ENCODE measurements around the gene NTM.

The NTM gene

DNA sequence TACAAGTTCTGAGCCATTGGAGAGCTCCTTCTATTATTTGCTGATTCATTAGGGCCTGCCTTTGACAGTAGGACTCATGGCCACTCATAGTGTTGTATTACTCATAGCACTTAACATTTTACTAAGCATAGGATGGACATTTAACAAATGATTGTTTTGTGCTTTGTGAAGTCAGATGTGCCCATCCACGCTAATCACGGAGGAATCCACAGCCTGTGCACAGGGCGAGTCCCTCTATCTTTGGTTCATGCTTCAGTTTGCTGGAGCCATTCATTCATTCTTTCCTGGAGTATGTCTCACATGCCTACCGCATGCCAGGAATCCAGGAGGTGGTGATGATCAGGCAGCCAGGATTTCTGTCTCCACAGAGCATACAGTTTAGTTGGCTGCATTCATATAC, 254.1 kb downstream of the NTM start:
- no CpG with 5 or more reads among the region's 4 CpGs for WGBS (ENCODE audit: extremely low coverage, insufficient coverage, low lambda C conversion rate)
- H2BK15ac ChIP-seq (replicated peaks; ENCODE audit: low read depth): no peak overlapping the region
- H3K4me1 ChIP-seq (ENCODE audit: control insufficient read depth, low read depth, low read length): no peaks in the 10 kb centered on the region

DNA sequence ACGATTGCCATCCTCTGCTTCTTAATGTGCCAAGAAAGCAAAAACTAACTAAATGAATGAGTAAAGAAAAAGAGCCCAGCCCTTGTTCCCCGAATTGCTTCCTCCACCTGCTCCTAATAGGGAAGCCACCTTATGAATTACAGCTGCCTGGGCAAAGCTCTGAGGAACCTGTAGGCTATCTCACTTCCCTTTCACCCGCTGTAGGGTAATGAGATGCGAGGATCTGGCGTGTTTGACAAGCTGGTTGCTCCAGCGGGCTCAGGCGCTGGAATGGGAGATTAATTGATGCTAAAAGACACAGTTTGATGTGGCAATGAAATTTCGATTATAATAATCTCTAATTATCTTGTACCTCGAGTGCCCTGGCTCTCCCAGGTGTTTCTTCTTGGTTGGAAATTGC, 256.4 kb downstream of the NTM start:
- Histone ChIP-seq H2AK5ac (ENCODE audit: low read length) (no peak overlapping the region), H3K23ac (ENCODE audit: low read length) (no peak overlapping the region), H4K5ac (ENCODE audit: low read length) (no peak overlapping the region), H4K8ac (ENCODE audit: low read depth, low read length) (no peak overlapping the region), H3K79me2 (ENCODE audit: control insufficient read depth, insufficient read depth, low read length) (no peaks in the 10 kb centered on the region), H3K27me3 (ENCODE audit: insufficient read depth, low read length, poor library complexity) (no peaks in the 10 kb centered on the region), H2BK120ac (ENCODE audit: low read depth, low read length) (no peak overlapping the region), H3K18ac (ENCODE audit: low read length) (no peak overlapping the region), H3K36me3 (ENCODE audit: control insufficient read depth, insufficient read depth, low read length) (no peaks in the 10 kb centered on the region), H3K79me1 (ENCODE audit: low read length) (no peaks in the 10 kb centered on the region), H3K4ac (ENCODE audit: low read depth, low read length) (no peak overlapping the region), H2BK15ac (replicated peaks; ENCODE audit: low read depth) (no peak overlapping the region), H3K27ac (ENCODE audit: low read depth, low read length) (no peak overlapping the region), H3K4me2 (ENCODE audit: low read length) (no peak overlapping the region), H2BK5ac (ENCODE audit: low read length) (no peak overlapping the region), H3K9ac (ENCODE audit: low read length) (no peak overlapping the region), H3K4me1 (ENCODE audit: control insufficient read depth, low read depth, low read length) (no peaks in the 10 kb centered on the region), H3K4me3 (ENCODE audit: low read length) (no peak overlapping the region), H3K56ac (ENCODE audit: low read length) (no peak overlapping the region)
- no CpG with 5 or more reads among the region's 9 CpGs for WGBS (ENCODE audit: extremely low coverage, insufficient coverage, low lambda C conversion rate)
- no peak for DNase-seq

More for the DNA sequence above, 254.1 kb downstream of the NTM start:
- H3K36me3 ChIP-seq (ENCODE audit: control insufficient read depth, insufficient read depth, low read length): no peaks in the 10 kb centered on the region
- H3K79me2 ChIP-seq (ENCODE audit: control insufficient read depth, insufficient read depth, low read length): no peaks in the 10 kb centered on the region
- H2BK120ac ChIP-seq (ENCODE audit: low read depth, low read length): no peak overlapping the region
- no peak overlapping the region for H3K18ac ChIP-seq (ENCODE audit: low read length)
- no peaks in the 10 kb centered on the region for H3K27me3 ChIP-seq (ENCODE audit: insufficient read depth, low read length, poor library complexity)
- no peak overlapping the region for H4K5ac ChIP-seq (ENCODE audit: low read length)
- H2BK5ac ChIP-seq (ENCODE audit: low read length): no peak overlapping the region
- H4K8ac ChIP-seq (ENCODE audit: low read depth, low read length): no peak overlapping the region
- no peak overlapping the region for H3K4me2 ChIP-seq (ENCODE audit: low read length)
- no peak overlapping the region for H3K23ac ChIP-seq (ENCODE audit: low read length)
- DNase-seq: no peak
- no peak overlapping the region for H3K4me3 ChIP-seq (ENCODE audit: low read length)
- no peak overlapping the region for H3K9ac ChIP-seq (ENCODE audit: low read length)
- H3K4ac ChIP-seq (ENCODE audit: low read depth, low read length): no peak overlapping the region
- H3K27ac ChIP-seq (ENCODE audit: low read depth, low read length): no peak overlapping the region
- no peak overlapping the region for H2AK5ac ChIP-seq (ENCODE audit: low read length)
- H3K79me1 ChIP-seq (ENCODE audit: low read length): no peaks in the 10 kb centered on the region
- no peak overlapping the region for H3K56ac ChIP-seq (ENCODE audit: low read length)

DNA sequence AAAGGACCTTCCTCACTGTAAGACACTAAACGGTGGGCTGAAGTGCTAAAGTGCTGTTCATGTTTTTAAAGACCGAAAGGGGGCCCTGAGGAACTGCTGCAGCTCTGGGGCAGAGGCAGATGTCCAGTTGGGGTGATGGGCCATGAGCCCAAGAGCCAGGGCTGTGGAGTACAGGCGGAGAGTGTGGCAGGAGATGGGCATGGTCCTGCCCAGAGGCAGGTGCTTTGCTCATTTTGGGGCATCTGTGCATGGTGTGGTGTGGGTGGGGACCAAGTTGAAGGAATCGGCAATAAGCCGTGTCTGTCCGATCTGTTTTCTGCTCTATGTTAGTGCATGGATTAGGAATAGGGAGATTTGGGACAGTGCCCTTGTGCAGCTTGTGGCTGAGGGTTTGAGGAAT, 258.3 kb downstream of the NTM start:
- Histone ChIP-seq H3K27ac (ENCODE audit: low read depth, low read length) (no peak overlapping the region), H3K9ac (ENCODE audit: low read length) (no peak overlapping the region), H2BK15ac (replicated peaks; ENCODE audit: low read depth) (no peak overlapping the region), H3K4me1 (ENCODE audit: control insufficient read depth, low read depth, low read length) (no peaks in the 10 kb centered on the region), H3K18ac (ENCODE audit: low read length) (no peak overlapping the region), H3K4ac (ENCODE audit: low read depth, low read length) (no peak overlapping the region), H3K23ac (ENCODE audit: low read length) (no peak overlapping the region), H3K4me2 (ENCODE audit: low read length) (no peak overlapping the region), H4K5ac (ENCODE audit: low read length) (no peak overlapping the region), H3K56ac (ENCODE audit: low read length) (no peak overlapping the region), H3K36me3 (ENCODE audit: control insufficient read depth, insufficient read depth, low read length) (no peaks in the 10 kb centered on the region), H3K27me3 (ENCODE audit: insufficient read depth, low read length, poor library complexity) (no peaks in the 10 kb centered on the region), H3K4me3 (ENCODE audit: low read length) (no peak overlapping the region), H3K79me2 (ENCODE audit: control insufficient read depth, insufficient read depth, low read length) (no peaks in the 10 kb centered on the region), H2BK120ac (ENCODE audit: low read depth, low read length) (no peak overlapping the region), H2BK5ac (ENCODE audit: low read length) (no peak overlapping the region), H4K8ac (ENCODE audit: low read depth, low read length) (no peak overlapping the region), H2AK5ac (ENCODE audit: low read length) (no peak overlapping the region), H3K79me1 (ENCODE audit: low read length) (no peaks in the 10 kb centered on the region)
- WGBS (ENCODE audit: extremely low coverage, insufficient coverage, low lambda C conversion rate): no CpG with 5 or more reads among the region's 6 CpGs
- DNase-seq: no peak

DNA sequence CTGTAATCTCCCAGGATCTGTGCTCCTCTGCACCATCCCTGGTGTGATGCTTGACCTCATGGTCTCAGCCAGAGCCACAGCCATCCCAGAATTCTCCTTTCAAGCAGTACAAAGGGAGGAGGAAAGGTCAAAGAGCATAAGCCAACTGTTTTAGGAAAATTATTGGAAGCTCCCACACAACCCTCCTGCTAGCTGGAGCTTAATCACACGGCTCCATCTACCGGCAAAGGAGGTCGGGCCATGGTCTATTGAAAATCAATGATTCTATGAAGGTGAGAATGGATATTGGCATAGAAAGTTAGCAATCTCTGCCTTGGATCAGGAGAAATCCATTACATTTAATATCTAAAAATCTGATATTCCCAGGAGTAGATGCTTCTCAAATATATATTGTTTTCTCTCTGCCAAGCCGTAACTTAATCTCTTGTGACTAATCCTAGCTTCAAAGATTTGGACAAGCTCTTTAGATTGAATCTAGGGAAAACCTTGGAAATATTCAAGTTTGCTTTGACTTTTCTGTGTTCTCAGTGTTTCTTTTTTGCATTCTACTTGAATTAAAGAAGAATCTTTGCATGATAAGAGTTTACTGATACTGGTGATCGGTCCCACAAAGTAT, 259.6 kb downstream of the NTM start:
- no peak overlapping the region for H3K9ac ChIP-seq (ENCODE audit: low read length)
- H3K36me3 ChIP-seq (ENCODE audit: control insufficient read depth, insufficient read depth, low read length): no peaks in the 10 kb centered on the region
- H2BK120ac ChIP-seq (ENCODE audit: low read depth, low read length): no peak overlapping the region
- no peak overlapping the region for H4K8ac ChIP-seq (ENCODE audit: low read depth, low read length)
- no peaks in the 10 kb centered on the region for H3K79me1 ChIP-seq (ENCODE audit: low read length)
- no peak overlapping the region for H3K27ac ChIP-seq (ENCODE audit: low read depth, low read length)
- H3K27me3 ChIP-seq (ENCODE audit: insufficient read depth, low read length, poor library complexity): no peaks in the 10 kb centered on the region
- H2AK5ac ChIP-seq (ENCODE audit: low read length): no peak overlapping the region
- H3K18ac ChIP-seq (ENCODE audit: low read length): no peak overlapping the region
- no peak for DNase-seq
- no peaks in the 10 kb centered on the region for H3K79me2 ChIP-seq (ENCODE audit: control insufficient read depth, insufficient read depth, low read length)
- H3K4me3 ChIP-seq (ENCODE audit: low read length): no peak overlapping the region
- no peak overlapping the region for H3K23ac ChIP-seq (ENCODE audit: low read length)
- no peak overlapping the region for H3K4ac ChIP-seq (ENCODE audit: low read depth, low read length)
- H2BK15ac ChIP-seq (replicated peaks; ENCODE audit: low read depth): no peak overlapping the region
- H3K4me2 ChIP-seq (ENCODE audit: low read length): no peak overlapping the region
- no peaks in the 10 kb centered on the region for H3K4me1 ChIP-seq (ENCODE audit: control insufficient read depth, low read depth, low read length)
- H3K56ac ChIP-seq (ENCODE audit: low read length): no peak overlapping the region
- no peak overlapping the region for H4K5ac ChIP-seq (ENCODE audit: low read length)
- H2BK5ac ChIP-seq (ENCODE audit: low read length): no peak overlapping the region
- WGBS (ENCODE audit: extremely low coverage, insufficient coverage, low lambda C conversion rate): no CpG with 5 or more reads among the region's 5 CpGs

DNA sequence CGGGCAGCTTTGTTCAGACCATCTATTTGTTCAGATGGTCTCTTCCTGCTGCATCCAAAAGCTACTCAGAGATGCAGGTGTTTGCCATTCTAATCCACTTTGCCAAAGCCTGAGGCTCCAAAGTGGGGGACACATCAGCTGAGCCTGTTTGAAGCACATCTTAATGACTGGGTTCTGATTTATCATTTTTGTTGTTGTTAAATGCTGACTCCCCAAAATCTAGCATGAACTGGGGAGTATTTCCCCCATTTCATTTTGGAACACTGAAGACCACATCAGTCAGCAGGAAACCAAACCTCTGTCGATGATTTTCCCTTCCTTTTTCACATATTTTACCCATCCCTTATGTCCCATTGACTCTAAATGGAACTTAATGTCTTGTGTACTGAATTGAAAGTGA, 262.6 kb downstream of the NTM start:
- H3K27ac ChIP-seq (ENCODE audit: low read depth, low read length): no peak overlapping the region
- DNase-seq: no peak
- no peak overlapping the region for H4K8ac ChIP-seq (ENCODE audit: low read depth, low read length)
- no peak overlapping the region for H3K9ac ChIP-seq (ENCODE audit: low read length)
- no peak overlapping the region for H2AK5ac ChIP-seq (ENCODE audit: low read length)
- no peak overlapping the region for H3K23ac ChIP-seq (ENCODE audit: low read length)
- no peaks in the 10 kb centered on the region for H3K79me1 ChIP-seq (ENCODE audit: low read length)
- H3K18ac ChIP-seq (ENCODE audit: low read length): no peak overlapping the region
- no CpG with 5 or more reads among the region's 2 CpGs for WGBS (ENCODE audit: extremely low coverage, insufficient coverage, low lambda C conversion rate)
- H3K56ac ChIP-seq (ENCODE audit: low read length): no peak overlapping the region
- no peak overlapping the region for H3K4ac ChIP-seq (ENCODE audit: low read depth, low read length)
- no peaks in the 10 kb centered on the region for H3K27me3 ChIP-seq (ENCODE audit: insufficient read depth, low read length, poor library complexity)
- H2BK5ac ChIP-seq (ENCODE audit: low read length): no peak overlapping the region
- no peak overlapping the region for H3K4me3 ChIP-seq (ENCODE audit: low read length)
- no peak overlapping the region for H2BK120ac ChIP-seq (ENCODE audit: low read depth, low read length)
- H3K4me2 ChIP-seq (ENCODE audit: low read length): no peak overlapping the region
- no peak overlapping the region for H4K5ac ChIP-seq (ENCODE audit: low read length)
- no peak overlapping the region for H2BK15ac ChIP-seq (replicated peaks; ENCODE audit: low read depth)
- H3K36me3 ChIP-seq (ENCODE audit: control insufficient read depth, insufficient read depth, low read length): no peaks in the 10 kb centered on the region
- H3K79me2 ChIP-seq (ENCODE audit: control insufficient read depth, insufficient read depth, low read length): no peaks in the 10 kb centered on the region
- no peaks in the 10 kb centered on the region for H3K4me1 ChIP-seq (ENCODE audit: control insufficient read depth, low read depth, low read length)

Measured in mesendoderm (in vitro differentiated cells).